Ishikawa (cell line): Measurements from ENCODE around the gene FAM222B.

Experiments
- CEBPB ChIP-seq: IDR thresholded peaks from 2 replicates; pipeline ENCODE4 v1.6.1; 2012
- CREB1 ChIP-seq: IDR thresholded peaks from 2 replicates; pipeline ENCODE4 v1.6.1; 2012; ENCODE audit warnings: low read depth
- EGR1 ChIP-seq: IDR thresholded peaks from 2 replicates; pipeline ENCODE4 v1.6.1; 2012
- EP300 ChIP-seq: IDR thresholded peaks from 2 replicates; pipeline ENCODE4 v1.6.1; 2012; ENCODE audit warnings: borderline replicate concordance
- FOXM1 ChIP-seq: IDR thresholded peaks from 2 replicates; pipeline ENCODE4 v1.6.1; 2012; ENCODE audit warnings: low read depth, borderline replicate concordance
- MAX ChIP-seq: IDR thresholded peaks from 2 replicates; pipeline ENCODE4 v1.6.1; 2012
- NFIC ChIP-seq: IDR thresholded peaks from 2 replicates; pipeline ENCODE4 v1.6.1; 2012
- RAD21 ChIP-seq: IDR thresholded peaks from 2 replicates; pipeline ENCODE4 v1.6.1; 2012; ENCODE audit warnings: low read depth
- REST ChIP-seq: IDR thresholded peaks from 2 replicates; pipeline ENCODE4 v1.6.1; 2012; ENCODE audit warnings: low read depth, mild to moderate bottlenecking
- TAF1 ChIP-seq: IDR thresholded peaks from 2 replicates; pipeline ENCODE4 v1.6.1; 2012; ENCODE audit warnings: low read depth, mild to moderate bottlenecking
- TCF12 ChIP-seq: IDR thresholded peaks from 2 replicates; pipeline ENCODE4 v1.6.1; 2012; ENCODE audit warnings: low read depth
- TEAD4 ChIP-seq: IDR thresholded peaks from 2 replicates; pipeline ENCODE4 v1.6.1; 2012
- USF1 ChIP-seq: IDR thresholded peaks from 2 replicates; pipeline ENCODE4 v1.6.1; 2012
- YY1 ChIP-seq: IDR thresholded peaks from 2 replicates; pipeline ENCODE4 v1.6.1; 2012; ENCODE audit warnings: low read depth
- ZBTB7A ChIP-seq: IDR thresholded peaks from 2 replicates; pipeline ENCODE4 v1.6.1; 2012; ENCODE audit warnings: low read depth

The FAM222B gene

GRCh38 chr17:28888832-28889231 lies 46.2 kb upstream of the FAM222B start:
- TF ChIP-seq CREB1 (no peak), TAF1 (no peak), CEBPB (no peak), FOXM1 (no peak), TCF12 (no peak)

GRCh38 chr17:28887871-28888471 lies 45.4 kb upstream of the FAM222B start:
- TF ChIP-seq TCF12 (no peak), EGR1 (no peak), MAX (no peak)

GRCh38 chr17:28885951-28886350 lies 43.4 kb upstream of the FAM222B start:
- no peak for TF ChIP-seq MAX
- TF ChIP-seq ZBTB7A, result no peak
- TF ChIP-seq TCF12, result no peak
- no peak for TF ChIP-seq USF1
- no peak for TF ChIP-seq TEAD4
- no peak for TF ChIP-seq FOXM1
- no peak for TF ChIP-seq EGR1
- TF ChIP-seq NFIC, result no peak
- TF ChIP-seq RAD21, result no peak
- TF ChIP-seq YY1, result no peak
- TF ChIP-seq CEBPB, result no peak
- TF ChIP-seq TAF1, result no peak
- TF ChIP-seq REST, result no peak
- TF ChIP-seq CREB1, result no peak

GRCh38 chr17:28885363-28885762 lies 42.8 kb upstream of the FAM222B start:
- TF ChIP-seq TCF12 (no peak), USF1 (no peak), YY1 (no peak), TEAD4 (no peak), EGR1 (no peak), FOXM1 (no peak), ZBTB7A (no peak), EP300 (no peak), RAD21 (no peak), REST (no peak), CREB1 (no peak), NFIC (no peak), TAF1 (no peak), CEBPB (no peak), MAX (no peak)

- TF ChIP-seq CREB1 (no peak), CEBPB (no peak), FOXM1 (no peak), EP300 (no peak), YY1 (no peak), MAX (no peak), ZBTB7A (no peak), TEAD4 (no peak), EGR1 (no peak), NFIC (no peak), RAD21 (no peak), USF1 (no peak)
Measured at GRCh38 chr17:28883967-28884702, 41.5 kb upstream of the FAM222B start.
